Measurements from ENCODE around the gene NTNG1.

NTNG1 gene

DNA sequence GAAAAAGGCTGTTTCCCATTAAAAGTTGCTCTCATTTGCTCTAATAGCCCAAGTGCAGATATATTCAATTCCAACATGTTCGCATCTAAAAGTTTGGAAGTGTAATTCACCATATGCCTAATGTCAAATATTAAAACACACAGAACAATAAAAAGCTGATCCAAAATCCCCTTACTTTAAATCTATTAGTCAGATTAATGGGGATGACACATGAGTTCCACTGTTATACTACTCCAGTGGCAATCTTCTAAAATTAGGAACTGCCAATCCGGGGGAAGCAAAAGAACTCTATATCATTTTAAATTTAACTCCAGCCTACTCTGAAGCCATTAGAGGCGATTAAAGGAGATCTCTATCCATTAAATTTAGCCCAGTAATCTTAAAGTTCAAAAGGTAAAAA lies 317.1 kb downstream of the NTNG1 start:
- Histone ChIP-seq H3K27me3 (ENCODE audit: insufficient read depth, low read depth) (no peaks in the 10 kb centered on the region), H2AFZ (ENCODE audit: low read depth) (peak overlapping the region; percentile 22), H3K27ac (peak overlapping the region; percentile 71; the same call in 1 of the 2 replicates), H3K4me2 (peak overlapping the region; percentile 80), H3K79me2 (ENCODE audit: insufficient read depth, low read depth) (no peaks in the 10 kb centered on the region), H3K9ac (no peak overlapping the region), H3K4me1 (ENCODE audit: low read depth, poor library complexity, severe bottlenecking) (peaks cover 57% of the 10 kb centered on the region), H4K20me1 (ENCODE audit: insufficient read depth) (no peaks in the 10 kb centered on the region), H3K4me3 (IDR thresholded peaks at IDR 0.05; ENCODE audit: insufficient read depth, low read depth, low read length) (no peak overlapping the region), H3K36me3 (ENCODE audit: insufficient read depth) (no peaks in the 10 kb centered on the region)
- TF ChIP-seq, protein P1, sequence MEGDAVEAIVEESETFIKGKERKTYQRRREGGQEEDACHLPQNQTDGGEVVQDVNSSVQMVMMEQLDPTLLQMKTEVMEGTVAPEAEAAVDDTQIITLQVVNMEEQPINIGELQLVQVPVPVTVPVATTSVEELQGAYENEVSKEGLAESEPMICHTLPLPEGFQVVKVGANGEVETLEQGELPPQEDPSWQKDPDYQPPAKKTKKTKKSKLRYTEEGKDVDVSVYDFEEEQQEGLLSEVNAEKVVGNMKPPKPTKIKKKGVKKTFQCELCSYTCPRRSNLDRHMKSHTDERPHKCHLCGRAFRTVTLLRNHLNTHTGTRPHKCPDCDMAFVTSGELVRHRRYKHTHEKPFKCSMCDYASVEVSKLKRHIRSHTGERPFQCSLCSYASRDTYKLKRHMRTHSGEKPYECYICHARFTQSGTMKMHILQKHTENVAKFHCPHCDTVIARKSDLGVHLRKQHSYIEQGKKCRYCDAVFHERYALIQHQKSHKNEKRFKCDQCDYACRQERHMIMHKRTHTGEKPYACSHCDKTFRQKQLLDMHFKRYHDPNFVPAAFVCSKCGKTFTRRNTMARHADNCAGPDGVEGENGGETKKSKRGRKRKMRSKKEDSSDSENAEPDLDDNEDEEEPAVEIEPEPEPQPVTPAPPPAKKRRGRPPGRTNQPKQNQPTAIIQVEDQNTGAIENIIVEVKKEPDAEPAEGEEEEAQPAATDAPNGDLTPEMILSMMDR (conservative IDR thresholded peaks at IDR 0.05; ENCODE audit: low read depth, low read length): no peak

DNA sequence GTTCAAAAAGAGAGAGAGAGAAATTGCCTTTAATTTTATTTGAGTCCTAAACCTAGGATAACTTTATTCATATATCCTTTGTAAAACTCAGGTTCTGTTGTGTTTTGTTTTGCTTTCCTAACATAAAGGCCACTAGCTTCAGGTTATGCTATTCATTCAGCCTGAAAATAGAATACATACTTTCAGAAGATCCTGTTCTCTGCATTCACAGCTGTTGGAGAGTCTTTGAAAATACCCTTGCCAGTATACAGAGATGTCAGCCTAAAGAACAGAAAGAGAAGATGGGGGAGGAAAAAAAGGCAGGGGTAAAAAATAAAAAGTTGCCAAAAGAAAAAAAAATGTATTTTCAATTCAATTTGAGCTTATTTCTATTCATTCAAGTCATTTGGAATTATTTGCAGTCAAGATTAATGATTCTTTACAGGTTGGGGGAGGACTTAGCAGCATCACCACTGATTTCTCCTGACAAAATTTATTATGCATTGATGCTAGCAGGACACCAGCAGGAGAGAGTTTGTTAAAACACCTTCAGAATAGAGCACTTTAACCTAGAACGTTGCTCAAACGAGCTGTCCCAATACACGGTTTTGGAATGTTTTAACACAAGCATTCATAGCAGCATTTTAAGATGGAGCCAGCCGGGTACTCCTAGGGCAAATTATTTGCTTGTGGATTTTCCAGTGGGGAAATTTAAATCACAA lies 318.5 kb downstream of the NTNG1 start:
- H3K4me3 ChIP-seq (IDR thresholded peaks at IDR 0.05; ENCODE audit: insufficient read depth, low read depth, low read length): no peak overlapping the region
- TF ChIP-seq, protein P1 (conservative IDR thresholded peaks at IDR 0.05; ENCODE audit: low read depth, low read length): no peak
- H3K79me2 ChIP-seq (ENCODE audit: insufficient read depth, low read depth): no peaks in the 10 kb centered on the region
- peak overlapping the region; percentile 14; the same call in 1 of the 2 replicates for H3K9ac ChIP-seq
- H3K36me3 ChIP-seq (ENCODE audit: insufficient read depth): no peaks in the 10 kb centered on the region
- no peaks in the 10 kb centered on the region for H4K20me1 ChIP-seq (ENCODE audit: insufficient read depth)
- H3K27me3 ChIP-seq (ENCODE audit: insufficient read depth, low read depth): no peaks in the 10 kb centered on the region
- H3K4me2 ChIP-seq: peak overlapping the region; percentile 80
- H3K27ac ChIP-seq: peak overlapping the region; percentile 71
- peaks cover 53% of the 10 kb centered on the region for H3K4me1 ChIP-seq (ENCODE audit: low read depth, poor library complexity, severe bottlenecking)
- H2AFZ ChIP-seq (ENCODE audit: low read depth): peak overlapping the region; percentile 64

DNA sequence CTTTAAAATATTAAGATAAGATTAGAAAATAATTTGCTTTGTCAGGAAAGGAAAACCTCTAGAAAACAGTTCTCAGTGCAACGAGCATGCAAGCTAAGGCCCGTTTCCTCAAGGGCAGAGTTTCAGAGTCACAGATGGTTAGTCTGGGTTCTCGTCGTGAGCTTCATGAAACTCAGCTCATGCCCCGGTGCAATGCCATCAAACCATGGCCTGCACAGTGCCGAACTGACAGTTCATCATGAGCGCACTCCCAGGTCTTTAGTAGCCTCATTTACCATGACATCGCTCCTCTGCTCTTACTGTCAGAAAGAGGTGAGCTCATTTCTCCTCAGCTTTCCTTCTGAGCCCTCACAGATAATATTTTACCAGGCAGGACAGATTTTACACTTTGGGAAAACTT lies 319.2 kb downstream of the NTNG1 start:
- TF ChIP-seq, protein P1 (conservative IDR thresholded peaks at IDR 0.05; ENCODE audit: low read depth, low read length): no peak
- peak overlapping the region; percentile 14; the same call in 1 of the 2 replicates for H3K9ac ChIP-seq
- H4K20me1 ChIP-seq (ENCODE audit: insufficient read depth): no peaks in the 10 kb centered on the region
- peaks cover 59% of the 10 kb centered on the region for H3K4me1 ChIP-seq (ENCODE audit: low read depth, poor library complexity, severe bottlenecking)
- no peaks in the 10 kb centered on the region for H3K27me3 ChIP-seq (ENCODE audit: insufficient read depth, low read depth)
- peak overlapping the region; percentile 80 for H3K4me2 ChIP-seq
- H2AFZ ChIP-seq (ENCODE audit: low read depth): peak overlapping the region; percentile 64
- no peaks in the 10 kb centered on the region for H3K79me2 ChIP-seq (ENCODE audit: insufficient read depth, low read depth)
- no peak overlapping the region for H3K4me3 ChIP-seq (IDR thresholded peaks at IDR 0.05; ENCODE audit: insufficient read depth, low read depth, low read length)
- no peaks in the 10 kb centered on the region for H3K36me3 ChIP-seq (ENCODE audit: insufficient read depth)
- peak overlapping the region; percentile 71 for H3K27ac ChIP-seq

DNA sequence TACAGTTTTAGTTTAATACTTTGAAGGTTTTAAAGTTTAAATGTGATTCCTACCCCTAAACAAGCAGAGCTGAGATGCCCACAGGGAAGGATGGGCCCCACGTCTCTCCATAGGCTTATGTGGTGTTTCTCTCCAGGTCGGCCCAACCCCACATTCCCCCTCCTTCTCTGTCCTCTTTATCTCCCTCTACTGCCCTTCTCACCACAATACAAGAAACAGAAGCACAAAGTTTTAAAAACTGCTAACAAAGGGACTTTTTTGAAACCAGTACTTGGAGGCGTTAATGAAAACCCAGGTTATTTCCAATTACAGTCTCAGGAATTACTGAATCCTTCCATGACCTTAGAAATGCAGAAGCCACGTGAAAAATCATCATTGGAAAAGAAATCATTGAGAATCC lies 324.0 kb downstream of the NTNG1 start:
- H3K4me3 ChIP-seq (IDR thresholded peaks at IDR 0.05; ENCODE audit: insufficient read depth, low read depth, low read length): no peak overlapping the region
- H3K4me1 ChIP-seq (ENCODE audit: low read depth, poor library complexity, severe bottlenecking): peaks cover 23% of the 10 kb centered on the region
- no peak overlapping the region for H3K9ac ChIP-seq
- H4K20me1 ChIP-seq (ENCODE audit: insufficient read depth): no peaks in the 10 kb centered on the region
- no peaks in the 10 kb centered on the region for H3K27me3 ChIP-seq (ENCODE audit: insufficient read depth, low read depth)
- H2AFZ ChIP-seq (ENCODE audit: low read depth): peak overlapping the region; percentile 6; the same call in 1 of the 2 replicates
- H3K27ac ChIP-seq: no peak overlapping the region
- no peaks in the 10 kb centered on the region for H3K36me3 ChIP-seq (ENCODE audit: insufficient read depth)
- no peak overlapping the region for H3K4me2 ChIP-seq
- TF ChIP-seq, protein P1 (conservative IDR thresholded peaks at IDR 0.05; ENCODE audit: low read depth, low read length): no peak
- H3K79me2 ChIP-seq (ENCODE audit: insufficient read depth, low read depth): no peaks in the 10 kb centered on the region
